HEK293T (cell line): Measurements from ENCODE around the gene NPAS3.

Experiments used
- NFRKB ChIP-seq: fragments of 450-650 bp; IDR thresholded peaks from 2 replicates; pipeline ENCODE4 v1.6.1; 2016; ENCODE audit warnings: mild to moderate bottlenecking, moderate library complexity
- SUZ12 ChIP-seq: fragments of 450-650 bp; IDR thresholded peaks from 2 replicates; pipeline ENCODE4 v1.6.1; 2016; ENCODE audit warnings: mild to moderate bottlenecking

- no peak for TF ChIP-seq NFRKB
- no peak for TF ChIP-seq SUZ12
Measured at GRCh38 chr14:32986791-32987540, 48.3 kb downstream of the NPAS3 start.
